Fibroblast of lung (primary cell): ENCODE measurements around the gene RAP1GDS1.

Experiments
- CTCF ChIP-seq, 2 donors: IDR thresholded peaks in 1 of 2; conservative IDR thresholded peaks in 1 of 2; 1 replicate in 1 of 2; 2 replicates in 1 of 2; pipeline ENCODE4 v1.5.1; 2011 to 2012; ENCODE audit warnings: low read length in 2 of 2, control low read depth in 1 of 2, inconsistent platforms in 1 of 2, low read depth in 1 of 2, mild to moderate bottlenecking in 1 of 2
- EZH2 ChIP-seq: IDR thresholded peaks from 2 replicates; pipeline ENCODE4 v1.5.1; 2012; ENCODE audit warnings: low read length, control low read depth, mild to moderate bottlenecking; ENCODE audit errors: missing control alignments

DNA sequence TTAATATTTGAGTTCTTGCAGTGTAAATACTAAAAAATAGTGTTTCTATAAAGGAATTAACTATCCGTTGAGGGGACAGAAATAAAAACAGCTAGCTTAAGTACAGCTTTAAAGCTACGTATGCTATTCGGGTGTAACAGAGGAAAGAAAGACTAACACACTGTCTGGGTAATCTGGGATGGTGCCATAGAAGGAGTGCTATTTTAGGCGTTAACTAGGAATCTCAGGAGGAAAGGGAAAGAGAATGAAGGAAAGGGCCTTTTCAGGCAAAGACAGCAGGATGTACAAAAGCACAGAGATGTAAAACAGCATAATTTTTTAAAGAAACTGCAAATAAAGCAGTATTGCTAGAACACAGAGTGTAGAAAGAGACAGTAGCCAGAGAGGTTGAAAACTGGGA is 161.8 kb downstream of the RAP1GDS1 start:
- TF ChIP-seq CTCF (conservative IDR thresholded peaks at IDR 0.05 in 1 of 2, IDR thresholded peaks at IDR 0.05 in 1 of 2; ENCODE audit: low read depth in 1 of 2, low read length in 2 of 2), result no peak
- no peak for TF ChIP-seq EZH2
